HCT116 (cell line): ENCODE results near the gene CBL. TPM values are rescaled to one million over a fixed set of nuclear protein-coding genes. Genes with fewer than 3 reads are reported as not detected.

Source experiments
- ATAC-seq: fragments of 200-7000 bp; cut with Tn5 transposase; 2 replicates; pipeline ENCODE4 v1.9.1; 2020; ENCODE audit warnings: mild to moderate bottlenecking, moderate library complexity
- BruUV-seq: library from RNA; stranded (reverse); fragments of 400-500 nt; replicated peaks from 2 replicates; lab custom pipeline; 2021; lab: Mats Ljungman, UMichigan
- CTCF ChIA-PET: fragments of 300-600 bp; sonication (Branson Sonifier 250); formaldehyde crosslinking; loops from one replicate; lab custom pipeline; 2021; ENCODE audit warnings: antibody characterized with exemption; lab: Charles Lee
- POLR2A ChIA-PET: fragments of 300-600, 350-600 bp; sonication (Branson Sonifier 250); formaldehyde crosslinking; loops from one replicate; lab custom pipeline; 2021; ENCODE audit warnings: antibody characterized with exemption; lab: Charles Lee
- RAD21 ChIA-PET, 2 experiments: fragments of 300-600 bp; sonication (Branson Sonifier 250); formaldehyde crosslinking; loops; one replicate each; lab custom pipeline; 2023; ENCODE audit warnings: low total read pairs in 2 of 2; ENCODE audit not compliant: uncharacterized antibody in 2 of 2, unreplicated experiment in 2 of 2, low non-redundant PET in 1 of 2; lab: Charles Lee
- DNase-seq: peaks from one replicate; pipeline ENCODE4 v3.0.0-alpha.2; 2010; ENCODE audit warnings: low read depth, low spot score
- H2AFZ ChIP-seq: fragments of 200-600 bp; shearing (Covaris generic), sonication (generic); 2 replicates; pipeline ENCODE4 v1.6.1; 2017; ENCODE audit warnings: low read depth, mixed run types, mixed read lengths, antibody characterized with exemption, low read length; ENCODE audit not compliant: poor library complexity, severe bottlenecking
- H3K27ac ChIP-seq: 2 replicates; pipeline ENCODE4 v1.5.1; 2012; ENCODE audit warnings: low read depth, low read length
- H3K27me3 ChIP-seq: fragments of 200-600 bp; sonication (generic); 2 replicates; pipeline ENCODE4 v1.6.1; 2016; ENCODE audit warnings: mixed run types, low read length, mixed read lengths; ENCODE audit not compliant: insufficient read depth
- H3K36me3 ChIP-seq, 2 experiments: fragments of 200-500 bp in 1 of 2; fragments of 200-600 bp in 1 of 2; sonication (Bioruptor generic) in 1 of 2; sonication (generic) in 1 of 2; 2 replicates each; pipeline versions ENCODE4 v1.5.1 to v1.6.1; 2014 to 2016; ENCODE audit warnings: low read length in 2 of 2, inconsistent platforms in 1 of 2, mixed read lengths in 1 of 2, mixed run types in 1 of 2; ENCODE audit not compliant: insufficient read depth in 2 of 2, control insufficient read depth in 1 of 2
- H3K4me1 ChIP-seq, 2 experiments: fragments of 200-600 bp in 1 of 2; sonication (generic) in 1 of 2; 2 replicates each; pipeline versions ENCODE4 v1.5.1 to v1.6.1; 2012 to 2017; ENCODE audit warnings: low read length in 2 of 2, inconsistent platforms in 1 of 2, mild to moderate bottlenecking in 1 of 2, mixed read lengths in 1 of 2, mixed run types in 1 of 2, moderate library complexity in 1 of 2; ENCODE audit not compliant: insufficient read depth in 2 of 2, control insufficient read depth in 1 of 2
- H3K4me2 ChIP-seq: fragments of 200-600 bp; sonication (generic); 2 replicates; pipeline ENCODE4 v1.6.1; 2017; ENCODE audit warnings: mixed run types, low read length, mixed read lengths
- H3K4me3 ChIP-seq, 2 experiments: fragments of 200-600 bp in 1 of 2; sonication (generic) in 1 of 2; replicated peaks in 1 of 2; 2 replicates each; pipeline ENCODE4 v1.5.1; 2011 to 2016; ENCODE audit warnings: low read length in 2 of 2, control low read depth in 1 of 2, low read depth in 1 of 2, mild to moderate bottlenecking in 1 of 2, mixed read lengths in 1 of 2, mixed run types in 1 of 2
- H3K79me2 ChIP-seq: fragments of 200-600 bp; sonication (generic); 2 replicates; pipeline ENCODE4 v1.6.1; 2017; ENCODE audit warnings: mild to moderate bottlenecking, mixed run types, low read length, moderate library complexity, mixed read lengths; ENCODE audit not compliant: insufficient read depth
- H3K9ac ChIP-seq: fragments of 200-600 bp; sonication (generic); 2 replicates; pipeline ENCODE4 v1.6.1; 2016; ENCODE audit warnings: low read length, mixed read lengths
- H3K9me2 ChIP-seq: fragments of 200-600 bp; sonication (generic), shearing (Covaris generic); 2 replicates; pipeline ENCODE4 v1.6.1; 2017; ENCODE audit warnings: mixed run types, mild to moderate bottlenecking, moderate library complexity; ENCODE audit not compliant: insufficient read depth
- H3K9me3 ChIP-seq, 2 experiments: fragments of 200-500 bp in 1 of 2; fragments of 200-600 bp in 1 of 2; sonication (Bioruptor generic) in 1 of 2; sonication (generic) in 1 of 2; 2 replicates each; pipeline ENCODE4 v1.6.1; 2014 to 2017; ENCODE audit warnings: low read length in 2 of 2, mixed read lengths in 2 of 2, inconsistent platforms in 1 of 2, low read depth in 1 of 2, mild to moderate bottlenecking in 1 of 2, mixed run types in 1 of 2, moderate library complexity in 1 of 2; ENCODE audit not compliant: control insufficient read depth in 1 of 2, insufficient read depth in 1 of 2
- H4K20me1 ChIP-seq: fragments of 200-600 bp; sonication (generic), shearing (Covaris generic); 2 replicates; pipeline ENCODE4 v1.6.1; 2017; ENCODE audit warnings: mixed run types, mild to moderate bottlenecking, moderate library complexity; ENCODE audit not compliant: insufficient read depth
- CBX3 ChIP-seq: IDR thresholded peaks from 2 replicates; pipeline ENCODE4 v1.6.1; 2012; ENCODE audit warnings: low read depth
- CTCF ChIP-seq, 3 experiments: fragments of 200-600 bp in 1 of 3; sonication (generic) in 1 of 3; IDR thresholded peaks in 2 of 3; conservative IDR thresholded peaks in 1 of 3; 2 replicates each; pipeline ENCODE4 v1.5.1; 2012 to 2017; ENCODE audit warnings: low read depth in 2 of 3, low read length in 2 of 3, antibody characterized with exemption in 1 of 3, borderline replicate concordance in 1 of 3, control low read depth in 1 of 3, mild to moderate bottlenecking in 1 of 3, mixed read lengths in 1 of 3, mixed run types in 1 of 3, moderate library complexity in 1 of 3; ENCODE audit not compliant: insufficient read depth in 1 of 3
- EGR1 ChIP-seq: IDR thresholded peaks from 2 replicates; pipeline ENCODE4 v1.6.1; 2012; ENCODE audit warnings: low read depth
- EZH2 ChIP-seq: fragments of 200-600 bp; sonication (generic); IDR thresholded peaks from 2 replicates; pipeline ENCODE4 v1.6.1; 2017; ENCODE audit warnings: antibody characterized with exemption, mixed run types
- EZH2phosphoT487 ChIP-seq: fragments of 200-600 bp; IDR thresholded peaks from 2 replicates; pipeline ENCODE4 v1.6.1; 2018; ENCODE audit warnings: antibody characterized with exemption, borderline replicate concordance
- JUND ChIP-seq: IDR thresholded peaks from 2 replicates; pipeline ENCODE4 v1.6.1; 2012
- POLR2A ChIP-seq: IDR thresholded peaks from 2 replicates; pipeline ENCODE4 v1.7.0; 2011; ENCODE audit warnings: borderline replicate concordance; ENCODE audit not compliant: insufficient read depth, insufficient read length; ENCODE audit errors: extremely low read depth
- SIN3A ChIP-seq: IDR thresholded peaks from 2 replicates; pipeline ENCODE4 v1.6.1; 2012; ENCODE audit warnings: low read depth
- TCF7L2 ChIP-seq: IDR thresholded peaks from 2 replicates; pipeline ENCODE4 v1.7.0; 2011; ENCODE audit warnings: borderline replicate concordance, inconsistent platforms; ENCODE audit not compliant: insufficient read depth, insufficient read length; ENCODE audit errors: extremely low read depth
- intact Hi-C: fragments of 100-400 bp; cut with micrococcal nuclease; formaldehyde crosslinking; loops from 2 replicates; pipeline ENCODE4 v1.10.0; 2022
- total RNA-seq: library from RNA; stranded (reverse); gene quantifications from one replicate; pipeline ENCODE4 v1.2.1, GENCODE V29; 2021; ENCODE audit not compliant: unreplicated experiment
- TF ChIP-seq, protein P1 (sequence below): IDR thresholded peaks from 2 replicates; pipeline ENCODE4 v1.6.1; 2012

The CBL gene
- total RNA-seq, 1 experiment from 2014 or later = 31.1 TPM

DNA sequence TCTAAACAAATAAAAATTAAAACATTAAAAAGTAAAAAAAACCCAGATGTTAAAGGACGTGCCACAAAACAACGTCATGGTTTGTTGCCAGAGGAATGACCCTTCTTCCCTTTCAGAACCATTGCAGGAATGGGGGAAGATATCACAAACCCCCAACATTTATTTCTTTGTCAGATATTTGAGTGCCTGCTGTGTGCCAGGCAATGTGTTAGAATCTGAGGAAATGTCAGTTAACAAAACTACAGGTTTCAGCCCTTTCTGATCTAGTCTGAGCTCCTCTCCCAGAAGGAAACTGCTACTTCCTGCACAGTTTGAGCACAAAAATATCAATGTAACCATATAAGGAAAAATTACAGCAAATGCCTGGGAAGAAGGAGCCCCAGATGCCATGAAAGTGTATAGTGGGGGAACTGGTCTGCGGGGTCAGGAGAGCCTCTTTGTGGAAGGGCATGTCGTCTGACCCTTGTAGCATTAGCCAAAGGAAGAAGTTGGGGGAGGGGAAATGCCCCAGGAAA is 27.9 kb upstream of the CBL start (continued):
- TF ChIP-seq, protein P1, sequence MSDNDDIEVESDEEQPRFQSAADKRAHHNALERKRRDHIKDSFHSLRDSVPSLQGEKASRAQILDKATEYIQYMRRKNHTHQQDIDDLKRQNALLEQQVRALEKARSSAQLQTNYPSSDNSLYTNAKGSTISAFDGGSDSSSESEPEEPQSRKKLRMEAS = no peak
- no peak for TF ChIP-seq TCF7L2
- no peak for TF ChIP-seq EZH2phosphoT487
- TF ChIP-seq JUND = no peak
- TF ChIP-seq EZH2 = no peak

DNA sequence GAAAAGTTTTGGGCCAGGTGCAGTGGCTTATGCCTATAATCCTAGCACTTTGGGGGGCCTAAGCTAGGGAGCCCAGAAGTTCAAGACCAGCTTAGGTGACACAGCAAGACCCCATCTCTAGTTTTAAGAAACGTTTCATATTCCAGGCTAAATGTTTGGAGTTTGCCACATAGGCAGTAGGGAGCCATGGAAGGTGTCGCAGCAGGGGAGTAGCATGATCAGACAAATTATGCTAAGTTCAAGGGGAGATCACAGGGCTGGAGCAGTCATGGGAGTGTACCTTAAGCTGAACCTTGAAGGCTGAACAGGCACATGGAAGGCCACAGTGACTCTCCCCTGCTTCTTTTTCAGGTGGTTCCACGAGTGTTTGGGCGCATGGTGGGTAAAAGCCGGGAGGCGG is 26.8 kb upstream of the CBL start:
- H3K9me2 ChIP-seq = no peaks in the 10 kb centered on the region
- no peak for ATAC-seq
- TF ChIP-seq EZH2phosphoT487 = no peak
- TF ChIP-seq EGR1 = no peak
- TF ChIP-seq POLR2A = no peak
- TF ChIP-seq SIN3A = no peak
- TF ChIP-seq TCF7L2 = no peak
- TF ChIP-seq CBX3 = no peak
- no peak for TF ChIP-seq CTCF (IDR thresholded peaks at IDR 0.05 in 2 of 3, conservative IDR thresholded peaks at IDR 0.05 in 1 of 3; ENCODE audit: borderline replicate concordance in 1 of 3, insufficient read depth in 1 of 3, low read depth in 2 of 3, low read length in 2 of 3)
- H3K9ac ChIP-seq = no peak overlapping the region
- intact Hi-C loops = no loop called here
- no peaks in the 10 kb centered on the region for H4K20me1 ChIP-seq
- no TSS peak for BruUV-seq
- ChIA-PET RAD21 (no interaction called here), CTCF (no interaction called here), POLR2A (no interaction called here)
- no peak overlapping the region for H3K4me3 ChIP-seq
- H3K36me3 ChIP-seq = no peaks in the 10 kb centered on the region; a peak in 1 of 4 replicates
- H3K27ac ChIP-seq = no peak overlapping the region
- no peak overlapping the region for H2AFZ ChIP-seq
- H3K4me1 ChIP-seq = peaks cover 11 to 14% of the 10 kb centered on the region in 2 experiments
- no peak for DNase-seq
- H3K9me3 ChIP-seq = no peaks in the 10 kb centered on the region
- H3K79me2 ChIP-seq = no peaks in the 10 kb centered on the region
- H3K27me3 ChIP-seq = no peaks in the 10 kb centered on the region
- H3K4me2 ChIP-seq = no peak overlapping the region
